Breast epithelium (tissue), 4 donors: ENCODE data around the gene P2RX3. TPM values are rescaled to one million over a fixed set of nuclear protein-coding genes. Genes with fewer than 3 reads are reported as not detected.
A peak's percentile ranks its signal among the peaks of the same experiment; 100 is the strongest.
"Not testable (repeated sequence)": the region's sequence is repeated elsewhere in the genome, so short reads cannot be mapped to it uniquely, and the experiment has no call there.

Experiments
- DNase-seq, 2 donors: peaks; one replicate each; pipeline ENCODE4 v3.0.0-alpha.2; 2019; ENCODE audit warnings: low spot score in 2 of 2
- H3K27ac ChIP-seq, 2 donors: fragments of 200-600 bp; sonication (generic) in 1 of 2; one replicate each; pipeline ENCODE4 v1.5.1; 2016 to 2019; ENCODE audit warnings: mild to moderate bottlenecking in 1 of 2
- H3K27me3 ChIP-seq, 2 donors: fragments of 200-600 bp; sonication (generic) in 1 of 2; one replicate each; pipeline versions ENCODE4 v1.5.1 to v1.6.0; 2017 to 2019; ENCODE audit warnings: control low read depth in 1 of 2, mild to moderate bottlenecking in 1 of 2
- H3K36me3 ChIP-seq: fragments of 200-600 bp; one replicate; pipeline ENCODE4 v1.5.1; 2019
- H3K4me1 ChIP-seq, 2 donors: fragments of 200-600 bp; sonication (generic); one replicate each; pipeline ENCODE4 v1.5.1; 2016 to 2019; ENCODE audit warnings: control low read depth in 1 of 2
- H3K4me3 ChIP-seq, 3 donors: fragments of 200-600 bp; sonication (generic); 1 replicate in 2 of 3; 2 replicates in 1 of 3; pipeline ENCODE4 v1.5.1; 2016 to 2019; ENCODE audit warnings: mild to moderate bottlenecking in 3 of 3, moderate library complexity in 2 of 3
- H3K9me3 ChIP-seq, 2 donors: fragments of 200-600 bp; sonication (generic) in 1 of 2; one replicate each; pipeline ENCODE4 v1.5.1; 2016 to 2019; ENCODE audit warnings: control low read depth in 1 of 2
- POLR2A ChIP-seq: fragments of 450-650 bp; IDR thresholded peaks from one replicate; pipeline ENCODE4 v1.6.1; 2016; ENCODE audit warnings: antibody characterized with exemption, mild to moderate bottlenecking, moderate library complexity
- POLR2AphosphoS5 ChIP-seq, 3 donors: sonication (generic); formaldehyde crosslinking; IDR thresholded peaks; one replicate each; pipeline ENCODE4 v1.6.1; 2017; ENCODE audit warnings: antibody characterized with exemption in 3 of 3
- intact Hi-C: fragments of 100-400 bp; cut with DNase I; formaldehyde crosslinking; loops from one replicate; pipeline ENCODE4 v1.15.1; 2023; ENCODE audit warnings: low total_unique reads
- total RNA-seq, 3 donors: library from RNA; depleted of rRNA; stranded (reverse); fragments of >200 nt; gene quantifications; one replicate each; pipeline ENCODE4 v1.1.0, GENCODE V29; 2016
- TF ChIP-seq, protein P1 (sequence below), 3 donors: fragments of 450-650 bp; IDR thresholded peaks; one replicate each; pipeline ENCODE4 v1.5.1; 2016 to 2017; ENCODE audit warnings: antibody characterized with exemption in 3 of 3, mild to moderate bottlenecking in 3 of 3, moderate library complexity in 3 of 3

P2RX3 gene
- total RNA-seq: not detected

DNA sequence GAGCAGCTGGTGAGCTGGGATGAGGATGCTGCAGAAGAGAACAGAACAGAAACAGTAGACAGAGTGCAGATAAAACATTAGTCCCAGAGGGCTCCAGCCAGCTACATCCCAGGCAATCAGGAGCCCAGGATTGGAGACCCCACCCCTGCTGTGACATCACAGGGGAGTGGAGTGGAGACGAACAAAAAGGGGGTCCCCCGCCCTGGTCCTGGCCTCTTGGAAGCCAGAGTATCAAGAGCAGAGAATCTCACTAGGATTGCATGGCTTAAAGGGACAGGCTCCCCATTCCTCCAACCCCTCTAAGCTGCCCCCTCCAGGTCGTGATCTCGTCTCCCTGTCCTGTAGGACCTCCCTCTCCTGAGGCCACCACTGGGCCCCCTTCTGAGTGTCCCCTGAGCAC lies at the start of gene P2RX3:
Gene P2RX3, plus strand, starts transcription at position 211 of the 400 bp plus-strand sequence. CDS start 199 bp downstream, outside the sequence.
- Histone ChIP-seq H3K9me3 (no peaks in the 10 kb centered on the region), H3K36me3 (no peaks in the 10 kb centered on the region), H3K27ac (no peak within 1 kb of the TSS), H3K4me1 (peaks cover 0 to 4% of the 10 kb centered on the region in 2 donors), H3K4me3 (no peak within 1 kb of the TSS), H3K27me3 (no peaks in the 10 kb centered on the region)
- no peak for TF ChIP-seq POLR2A
- no peak for TF ChIP-seq POLR2AphosphoS5 (IDR thresholded peaks at IDR 0.05)
- TF ChIP-seq, protein P1, sequence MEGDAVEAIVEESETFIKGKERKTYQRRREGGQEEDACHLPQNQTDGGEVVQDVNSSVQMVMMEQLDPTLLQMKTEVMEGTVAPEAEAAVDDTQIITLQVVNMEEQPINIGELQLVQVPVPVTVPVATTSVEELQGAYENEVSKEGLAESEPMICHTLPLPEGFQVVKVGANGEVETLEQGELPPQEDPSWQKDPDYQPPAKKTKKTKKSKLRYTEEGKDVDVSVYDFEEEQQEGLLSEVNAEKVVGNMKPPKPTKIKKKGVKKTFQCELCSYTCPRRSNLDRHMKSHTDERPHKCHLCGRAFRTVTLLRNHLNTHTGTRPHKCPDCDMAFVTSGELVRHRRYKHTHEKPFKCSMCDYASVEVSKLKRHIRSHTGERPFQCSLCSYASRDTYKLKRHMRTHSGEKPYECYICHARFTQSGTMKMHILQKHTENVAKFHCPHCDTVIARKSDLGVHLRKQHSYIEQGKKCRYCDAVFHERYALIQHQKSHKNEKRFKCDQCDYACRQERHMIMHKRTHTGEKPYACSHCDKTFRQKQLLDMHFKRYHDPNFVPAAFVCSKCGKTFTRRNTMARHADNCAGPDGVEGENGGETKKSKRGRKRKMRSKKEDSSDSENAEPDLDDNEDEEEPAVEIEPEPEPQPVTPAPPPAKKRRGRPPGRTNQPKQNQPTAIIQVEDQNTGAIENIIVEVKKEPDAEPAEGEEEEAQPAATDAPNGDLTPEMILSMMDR (IDR thresholded peaks at IDR 0.05): no peak
- no peak for DNase-seq
- intact Hi-C loops: no loop called here

DNA sequence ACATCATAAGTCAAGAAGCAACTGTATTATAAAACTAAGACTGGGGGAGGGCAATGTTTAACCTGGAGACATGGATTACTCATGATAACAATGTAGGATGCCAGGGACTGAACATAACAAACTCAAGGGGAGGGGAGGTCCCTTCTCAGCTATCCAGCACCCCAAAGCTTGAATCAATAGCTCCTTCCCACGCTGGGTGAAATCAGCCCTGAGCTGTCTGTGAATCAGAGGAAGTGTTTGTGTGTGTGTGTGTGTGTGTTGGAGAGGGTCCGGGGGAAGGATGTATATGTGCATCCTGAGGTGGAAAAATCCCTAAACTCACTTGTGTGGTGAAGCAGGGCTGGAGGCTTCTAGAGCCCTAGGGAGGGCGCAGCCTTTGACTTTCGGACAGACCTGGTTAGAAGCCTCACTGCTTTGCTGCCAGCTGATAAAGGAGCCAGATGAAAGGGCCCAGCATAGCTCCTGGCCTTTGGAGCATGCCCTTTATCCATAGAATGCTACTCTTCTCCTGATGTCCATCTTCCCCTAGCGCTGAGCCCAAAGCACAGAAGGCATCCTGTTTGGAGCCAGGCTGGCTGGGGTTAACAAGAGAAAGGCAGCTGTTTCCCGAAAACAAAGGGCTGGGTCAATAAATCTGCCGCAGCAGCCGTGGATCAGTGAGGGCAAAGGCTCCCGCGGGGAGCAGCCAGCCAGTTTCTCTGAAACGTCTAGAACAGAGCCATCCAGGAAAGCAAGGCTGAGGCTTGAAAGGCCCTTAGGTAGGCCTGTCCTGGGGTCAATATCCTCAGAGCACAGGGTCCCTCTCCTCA lies 49.2 kb upstream of the P2RX3 start:
- H3K27ac ChIP-seq: no peak overlapping the region
- H3K36me3 ChIP-seq: no peaks in the 10 kb centered on the region
- no peaks in the 10 kb centered on the region for H3K27me3 ChIP-seq
- DNase-seq: no peak
- H3K4me3 ChIP-seq: no peak overlapping the region
- no peak for TF ChIP-seq POLR2AphosphoS5 (IDR thresholded peaks at IDR 0.05)
- no peak for TF ChIP-seq POLR2A
- H3K4me1 ChIP-seq: peaks cover 6 to 7% of the 10 kb centered on the region in 2 donors
- intact Hi-C loops: no loop called here
- no peaks in the 10 kb centered on the region for H3K9me3 ChIP-seq

DNA sequence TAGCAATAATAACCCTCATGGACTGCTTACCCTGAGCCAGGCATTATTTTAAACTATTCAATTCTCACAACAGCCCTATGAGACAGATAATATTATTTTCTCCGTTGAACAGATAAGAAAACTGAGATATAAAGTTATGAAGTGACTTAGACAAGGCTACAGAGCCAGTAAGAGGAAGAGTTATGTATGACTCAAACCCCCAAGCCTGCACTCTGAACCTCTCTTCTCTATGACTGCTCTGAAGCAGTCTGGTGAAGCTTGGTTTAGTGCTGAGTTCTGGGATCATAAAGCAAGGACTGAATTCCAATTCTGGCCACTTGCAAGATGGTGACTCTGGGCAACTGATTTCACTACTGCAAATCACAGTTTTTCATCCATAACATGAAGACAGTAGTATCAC lies 47.9 kb upstream of the P2RX3 start:
- Histone ChIP-seq H3K4me3 (no peak overlapping the region), H3K36me3 (no peaks in the 10 kb centered on the region), H3K27ac (no peak overlapping the region), H3K4me1 (peaks cover 14 to 17% of the 10 kb centered on the region in 2 donors), H3K27me3 (no peaks in the 10 kb centered on the region), H3K9me3 (no peaks in the 10 kb centered on the region)
- intact Hi-C loops: no loop called here
- TF ChIP-seq, protein P1 (IDR thresholded peaks at IDR 0.05): no peak
- no peak for TF ChIP-seq POLR2A
- no peak for DNase-seq

DNA sequence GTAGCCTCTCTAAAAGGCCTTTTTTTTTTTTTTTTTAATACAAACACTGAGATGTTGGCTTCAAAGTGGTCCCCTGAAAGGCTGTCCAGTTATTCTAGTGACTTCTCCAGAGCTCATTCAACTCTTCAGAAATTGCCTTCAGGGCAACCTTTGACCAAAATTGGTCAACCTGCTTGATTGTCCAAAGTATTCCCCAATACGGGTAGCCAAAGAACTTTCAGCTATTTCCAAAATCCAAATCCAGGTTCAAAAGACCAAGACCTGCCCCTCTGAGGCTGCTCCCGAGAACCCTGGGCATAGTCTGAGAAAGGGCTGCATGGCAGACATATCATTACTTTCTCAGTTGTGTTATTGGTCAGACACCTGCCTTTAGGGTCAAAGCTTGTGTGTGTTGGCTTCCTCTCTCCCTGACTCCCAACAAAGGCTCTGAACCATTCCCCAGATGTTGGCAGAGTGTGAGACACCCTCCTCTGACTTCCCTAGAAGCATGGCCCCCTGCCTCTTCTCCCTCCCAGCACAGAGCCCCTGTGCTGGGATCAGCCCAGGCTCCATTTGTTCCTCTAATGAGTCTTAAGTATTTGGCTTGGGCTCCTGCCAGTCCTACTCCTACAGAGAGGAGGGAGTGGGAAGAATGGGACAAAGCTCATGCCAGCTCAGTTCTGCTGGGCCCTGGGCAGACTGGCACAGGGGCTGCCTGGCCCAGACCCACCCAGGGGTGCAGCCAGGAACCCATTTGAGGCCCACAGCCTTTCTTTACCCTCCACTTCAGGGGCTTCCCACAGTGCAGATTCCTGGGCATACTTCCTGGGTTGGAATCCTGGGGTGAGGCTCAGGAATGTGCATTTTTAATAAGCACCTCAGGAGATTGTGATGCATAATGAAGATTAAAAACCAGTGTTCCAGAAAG lies 43.7 kb upstream of the P2RX3 start:
- H3K27ac ChIP-seq: peak overlapping the region; percentile 67 to 79
- intact Hi-C loops: no loop called here

DNA sequence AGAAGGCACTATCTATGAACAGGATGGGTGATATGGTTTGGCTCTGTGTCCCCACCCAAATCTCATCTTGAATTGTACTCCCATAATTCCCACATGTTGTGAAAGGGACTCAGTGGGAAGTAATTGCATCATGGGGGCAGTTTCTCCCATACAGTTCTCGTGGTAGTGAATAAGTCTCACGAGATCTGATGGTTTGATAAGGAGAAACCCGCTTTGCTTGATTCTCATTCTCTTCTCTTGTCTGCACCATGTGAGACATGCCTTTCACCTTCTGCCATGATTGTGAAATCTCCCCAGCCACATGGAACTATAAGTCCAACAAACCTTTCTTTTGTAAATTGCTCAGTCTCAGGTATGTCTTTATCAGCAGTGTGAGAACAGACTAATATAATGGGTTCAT lies 41.9 kb upstream of the P2RX3 start:
- peaks cover 21% of the 10 kb centered on the region for H3K36me3 ChIP-seq
- H3K27me3 ChIP-seq, H3K4me3 ChIP-seq, intact Hi-C loops, DNase-seq: not testable (repeated sequence)
- H3K4me1 ChIP-seq: peaks cover 14 to 17% of the 10 kb centered on the region in 2 donors
- peaks cover 23% of the 10 kb centered on the region in 2 donors for H3K9me3 ChIP-seq
- peak overlapping the region in 1 of 2 donors; percentile 6 for H3K27ac ChIP-seq

More for the DNA sequence above, 43.7 kb upstream of the P2RX3 start:
- Histone ChIP-seq H3K4me3 (no peak overlapping the region), H3K4me1 (peaks cover 14 to 17% of the 10 kb centered on the region in 2 donors), H3K36me3 (peaks cover 6% of the 10 kb centered on the region), H3K27me3 (no peaks in the 10 kb centered on the region), H3K9me3 (peaks cover 14 to 16% of the 10 kb centered on the region in 2 donors)
- TF ChIP-seq POLR2A (no peak), POLR2AphosphoS5 (IDR thresholded peaks at IDR 0.05) (no peak)
- TF ChIP-seq, protein P1 (IDR thresholded peaks at IDR 0.05): no peak
- peak in 1 of 2 donors; percentile 66 for DNase-seq
